ENCODE data around the gene DDX49. TPM values are rescaled to one million over a fixed set of nuclear protein-coding genes. Genes with fewer than 3 reads are reported as not detected.
A peak's percentile ranks its signal among the peaks of the same experiment; 100 is the strongest.

The DDX49 gene
- total RNA-seq, 1 experiment from 2014 or later, result 120 TPM

DNA sequence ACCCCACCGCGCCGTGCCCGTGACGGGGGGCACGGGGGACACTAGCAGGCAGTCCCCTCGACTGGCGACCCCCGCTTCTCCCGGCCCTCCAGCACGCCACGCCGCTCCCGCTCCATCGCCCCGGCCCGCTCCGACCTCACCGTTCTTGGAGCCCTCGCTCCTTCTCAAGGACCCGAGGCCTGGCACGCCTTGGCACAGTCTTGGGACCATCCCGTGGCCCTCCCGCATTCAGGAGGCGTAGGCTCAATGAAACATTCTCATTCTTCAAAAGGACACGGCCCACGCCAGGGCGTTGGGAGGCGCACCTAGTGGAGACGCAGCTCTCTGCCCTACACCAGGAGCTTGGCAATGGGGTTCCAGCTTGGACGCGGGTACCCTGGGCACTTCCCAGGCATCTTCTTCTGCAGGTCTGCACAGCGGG is 23.1 kb upstream of the DDX49 start:
- H3K27me3 ChIP-seq (ENCODE audit: low read length), result peaks cover 14% of the 10 kb centered on the region; the same call in 1 of the 2 replicates
- peak; percentile 26 for DNase-seq
- no peaks in the 10 kb centered on the region for H3K4me1 ChIP-seq (ENCODE audit: insufficient read depth, low read length)
- no peak for TF ChIP-seq EZH2phosphoT487 (IDR thresholded peaks at IDR 0.05; ENCODE audit: borderline replicate concordance, low read length)
- TF ChIP-seq, protein P1, sequence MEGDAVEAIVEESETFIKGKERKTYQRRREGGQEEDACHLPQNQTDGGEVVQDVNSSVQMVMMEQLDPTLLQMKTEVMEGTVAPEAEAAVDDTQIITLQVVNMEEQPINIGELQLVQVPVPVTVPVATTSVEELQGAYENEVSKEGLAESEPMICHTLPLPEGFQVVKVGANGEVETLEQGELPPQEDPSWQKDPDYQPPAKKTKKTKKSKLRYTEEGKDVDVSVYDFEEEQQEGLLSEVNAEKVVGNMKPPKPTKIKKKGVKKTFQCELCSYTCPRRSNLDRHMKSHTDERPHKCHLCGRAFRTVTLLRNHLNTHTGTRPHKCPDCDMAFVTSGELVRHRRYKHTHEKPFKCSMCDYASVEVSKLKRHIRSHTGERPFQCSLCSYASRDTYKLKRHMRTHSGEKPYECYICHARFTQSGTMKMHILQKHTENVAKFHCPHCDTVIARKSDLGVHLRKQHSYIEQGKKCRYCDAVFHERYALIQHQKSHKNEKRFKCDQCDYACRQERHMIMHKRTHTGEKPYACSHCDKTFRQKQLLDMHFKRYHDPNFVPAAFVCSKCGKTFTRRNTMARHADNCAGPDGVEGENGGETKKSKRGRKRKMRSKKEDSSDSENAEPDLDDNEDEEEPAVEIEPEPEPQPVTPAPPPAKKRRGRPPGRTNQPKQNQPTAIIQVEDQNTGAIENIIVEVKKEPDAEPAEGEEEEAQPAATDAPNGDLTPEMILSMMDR (conservative IDR thresholded peaks at IDR 0.05; ENCODE audit: low read depth, low read length), result no peak
- no peak for TF ChIP-seq EZH2 (IDR thresholded peaks at IDR 0.05; ENCODE audit: low read length, unreplicated experiment)
- peaks cover 3% of the 10 kb centered on the region; the same call in 1 of the 2 replicates for H3K36me3 ChIP-seq (ENCODE audit: low read depth, low read length)
- no TSS peak for BruUV-seq (replicated peaks)
- POLR2A ChIA-PET (ENCODE audit: unreplicated experiment), result interaction anchor here (0.6 kb wide), 1 partner anchor 23 kb away, joined by 3 read pairs; the partner anchor contains the start of gene COPE
- H3F3A ChIP-seq (ENCODE audit: low read length, unreplicated experiment), result no peaks in the 10 kb centered on the region
- no peak overlapping the region for H3K27ac ChIP-seq (ENCODE audit: low read length)
- CTCF ChIA-PET, result no interaction called here
- H3K9ac ChIP-seq (ENCODE audit: low read length), result no peak overlapping the region
- H2AFZ ChIP-seq (ENCODE audit: low read length), result no peak overlapping the region
- no peak overlapping the region for H3K4me3 ChIP-seq (ENCODE audit: low read length)
- ATAC-seq, result peak; percentile 29
- no peaks in the 10 kb centered on the region for H3K79me2 ChIP-seq (ENCODE audit: low read length)
- no peaks in the 10 kb centered on the region for H4K20me1 ChIP-seq (ENCODE audit: low read length)
- H3K4me2 ChIP-seq (ENCODE audit: low read length), result no peak overlapping the region
- H3K9me3 ChIP-seq (ENCODE audit: low read length), result no peaks in the 10 kb centered on the region
- intact Hi-C loops (cut with micrococcal nuclease), result no loop called here
- H3K9me2 ChIP-seq (replicated peaks; ENCODE audit: low read length), result no peaks in the 10 kb centered on the region

- Histone ChIP-seq H4K20me1 (ENCODE audit: low read length) (no peaks in the 10 kb centered on the region), H3K4me1 (ENCODE audit: insufficient read depth, low read length) (no peaks in the 10 kb centered on the region), H3K79me2 (ENCODE audit: low read length) (no peaks in the 10 kb centered on the region), H3K36me3 (ENCODE audit: low read depth, low read length) (peaks cover 7% of the 10 kb centered on the region; the same call in 1 of the 2 replicates), H3K9me2 (replicated peaks; ENCODE audit: low read length) (no peaks in the 10 kb centered on the region), H3K27ac (ENCODE audit: low read length) (no peak overlapping the region), H3K27me3 (ENCODE audit: low read length) (peaks cover 14% of the 10 kb centered on the region; the same call in 1 of the 2 replicates), H3K4me3 (ENCODE audit: low read length) (no peak overlapping the region), H3K9me3 (ENCODE audit: low read length) (no peaks in the 10 kb centered on the region), H3K9ac (ENCODE audit: low read length) (no peak overlapping the region), H3K4me2 (ENCODE audit: low read length) (no peak overlapping the region), H2AFZ (ENCODE audit: low read length) (no peak overlapping the region), H3F3A (ENCODE audit: low read length, unreplicated experiment) (no peaks in the 10 kb centered on the region)
- POLR2A ChIA-PET (ENCODE audit: unreplicated experiment), result interaction anchor here (0.5 to 0.6 kb wide), 2 partner anchors 22 to 233 kb away, joined by 3 to 4 read pairs; partner anchors contain the start of gene COPE
- no peak for ATAC-seq
- CTCF ChIA-PET, result no interaction called here
- no peak for DNase-seq
- TF ChIP-seq, protein P1 (conservative IDR thresholded peaks at IDR 0.05; ENCODE audit: low read depth, low read length), result no peak
- TF ChIP-seq EZH2 (IDR thresholded peaks at IDR 0.05; ENCODE audit: low read length, unreplicated experiment) (no peak), EZH2phosphoT487 (IDR thresholded peaks at IDR 0.05; ENCODE audit: borderline replicate concordance, low read length) (no peak)
- BruUV-seq (replicated peaks), result no TSS peak
- intact Hi-C loops (cut with micrococcal nuclease), result no loop called here
These were observed 22.2 kb upstream of the DDX49 start for GRCh38 chr19:18897094-18898029.
